HepG2 (cell line): ENCODE data around the gene GABRG3. TPM values are rescaled to one million over a fixed set of nuclear protein-coding genes. Genes with fewer than 3 reads are reported as not detected.

Experiments
- ATAC-seq: fragments of 200-7000 bp; cut with Tn5 transposase; 3 replicates; pipeline ENCODE4 v1.9.1; 2020; ENCODE audit warnings: mild to moderate bottlenecking, moderate library complexity
- BruUV-seq: library from RNA; stranded (reverse); fragments of 400-500 nt; replicated peaks from 2 replicates; lab custom pipeline; 2021; lab: Mats Ljungman, UMichigan
- CTCF ChIA-PET: fragments of 300-600 bp; formaldehyde crosslinking; extraction: SDS; loops from one replicate; lab custom pipeline; 2021; ENCODE audit warnings: low total read pairs, inconsistent platforms, low intra/inter-chr PET ratio; lab: Yijun Ruan, JAX
- POLR2A ChIA-PET: fragments of 350-600 bp; sonication (Branson Sonifier 250); formaldehyde crosslinking; loops from one replicate; lab custom pipeline; 2020; ENCODE audit warnings: antibody characterized with exemption, inconsistent platforms; lab: Yijun Ruan, JAX
- DNase-seq: peaks from one replicate; pipeline ENCODE4 v3.0.0-alpha.2; 2015; ENCODE audit warnings: low spot score
- FAIRE-seq: peaks from 3 replicates; lab custom pipeline; 2011; peaks lifted over from hg19 to GRCh38; lab: Jason Lieb, UNC
- H2AFZ ChIP-seq: one replicate; pipeline ENCODE4 v1.6.1; 2011; ENCODE audit warnings: low read length, inconsistent platforms
- H3K27ac ChIP-seq: fragments of 300-600 bp; 3 replicates; pipeline ENCODE4 v1.8.0; 2011; ENCODE audit warnings: mixed run types, mild to moderate bottlenecking, mixed read lengths, low read length, inconsistent platforms; ENCODE audit not compliant: insufficient read depth; ENCODE audit errors: extremely low read length
- H3K27me3 ChIP-seq, 2 experiments: fragments of 200-600 bp in 1 of 2; 2 replicates in 1 of 2; 3 replicates in 1 of 2; pipeline versions ENCODE4 v1.6.0 to v1.8.0; 2011; ENCODE audit warnings: low read length in 2 of 2, mild to moderate bottlenecking in 2 of 2, moderate library complexity in 2 of 2, inconsistent platforms in 1 of 2; ENCODE audit not compliant: insufficient read depth in 2 of 2, control insufficient read depth in 1 of 2
- H3K36me3 ChIP-seq, 2 experiments: fragments of 200-600 bp in 1 of 2; replicated peaks in 1 of 2; 2 replicates in 1 of 2; 3 replicates in 1 of 2; pipeline versions ENCODE4 v1.5.1 to v1.8.0; 2011; ENCODE audit warnings: low read length in 2 of 2, inconsistent platforms in 1 of 2; ENCODE audit not compliant: insufficient read depth in 2 of 2, control insufficient read depth in 1 of 2
- H3K4me1 ChIP-seq: 2 replicates; pipeline ENCODE4 v1.5.1; 2012; ENCODE audit warnings: low read length, inconsistent platforms; ENCODE audit not compliant: insufficient read depth
- H3K4me2 ChIP-seq: 2 replicates; pipeline ENCODE4 v1.6.0; 2011; ENCODE audit warnings: low read depth, low read length, inconsistent platforms
- H3K4me3 ChIP-seq, 3 experiments: fragments of 200-600 bp in 1 of 3; sonication (generic), shearing (Covaris generic) in 1 of 3; replicated peaks in 1 of 3; 2 replicates each; pipeline ENCODE4 v1.5.1; 2011 to 2016; ENCODE audit warnings: low read length in 3 of 3, inconsistent platforms in 2 of 3, low read depth in 2 of 3, mild to moderate bottlenecking in 2 of 3, control low read depth in 1 of 3, mixed read lengths in 1 of 3; ENCODE audit not compliant: insufficient read depth in 1 of 3
- H3K79me2 ChIP-seq: one replicate; pipeline ENCODE4 v1.6.1; 2011; ENCODE audit warnings: low read length, inconsistent platforms; ENCODE audit not compliant: insufficient read depth
- H3K9ac ChIP-seq: 2 replicates; pipeline ENCODE4 v1.6.0; 2011; ENCODE audit warnings: mild to moderate bottlenecking, low read depth, low read length, inconsistent platforms; ENCODE audit not compliant: insufficient read depth
- H3K9me3 ChIP-seq: 2 replicates; pipeline ENCODE4 v1.5.1; 2012; ENCODE audit warnings: mild to moderate bottlenecking, low read length
- H4K20me1 ChIP-seq: 2 replicates; pipeline ENCODE4 v1.6.0; 2011; ENCODE audit warnings: inconsistent platforms, mild to moderate bottlenecking, low read length, moderate library complexity; ENCODE audit not compliant: insufficient read depth
- SAFB2 ChIP-seq: sonication (generic); formaldehyde crosslinking; IDR thresholded peaks from 2 replicates; pipeline ENCODE4 v1.5.1; 2020; ENCODE audit warnings: missing genetic modification reagents, low read depth, mild to moderate bottlenecking, borderline replicate concordance
- SALL1 ChIP-seq: sonication (generic); formaldehyde crosslinking; IDR thresholded peaks from 2 replicates; pipeline ENCODE4 v1.8.0; 2022; ENCODE audit warnings: mild to moderate bottlenecking, missing genetic modification reagents
- ZBTB42 ChIP-seq: sonication (generic); formaldehyde crosslinking; IDR thresholded peaks from 2 replicates; pipeline ENCODE4 v1.5.0; 2020; ENCODE audit warnings: mild to moderate bottlenecking, missing genetic modification reagents
- ZNF792 ChIP-seq: IDR thresholded peaks from 2 replicates; pipeline ENCODE4 v1.6.1; 2016
- WGBS: methylation state at CpG from one replicate; pipeline ENCODE4 v1.1.6; 2017; ENCODE audit warnings: low lambda C conversion rate; 5-methylcytosine and 5-hydroxymethylcytosine counted together
- in situ Hi-C: cut with HindIII; loops from 2 replicates; pipeline ENCODE4 v1.10.0; 2017; ENCODE audit warnings: low pct_unique_long_range_greater_than_20kb; ENCODE audit not compliant: extremely low pct_ligation_motif_present
- intact Hi-C: fragments of 100-400 bp; cut with micrococcal nuclease; formaldehyde crosslinking; loops from one replicate; pipeline ENCODE4 v1.10.0; 2022; ENCODE audit not compliant: unreplicated experiment
- polyA plus RNA-seq, 8 experiments: library from polyadenylated mRNA; depleted of rRNA in 3 of 8; stranded (reverse) in 7 of 8; unstranded in 1 of 8; fragments of >200 nt; fragmentation: Illumina TruSeq in 4 of 8; extraction: Trizol in 4 of 8; gene quantifications; 2 replicates each; pipeline versions ENCODE4 v1.2.1 to v1.2.3, GENCODE V29; 2011 to 2016; ENCODE audit warnings: low read depth in 4 of 8, missing spikeins in 1 of 8, mixed read lengths in 1 of 8; ENCODE audit not compliant: insufficient read depth in 1 of 8
- total RNA-seq, 5 experiments: library from RNA; depleted of rRNA; stranded (reverse); fragments of >200 nt; fragmentation: Illumina TruSeq; extraction: Trizol; gene quantifications; 2 replicates each; pipeline ENCODE4 v1.2.3, GENCODE V29; 2016; ENCODE audit warnings: low read depth in 1 of 5
- TF ChIP-seq, protein P1 (sequence below): sonication (generic); formaldehyde crosslinking; IDR thresholded peaks from 2 replicates; pipeline ENCODE4 v1.9.0; 2021; ENCODE audit warnings: missing genetic modification reagents, borderline replicate concordance
- TF ChIP-seq, protein P2 (sequence below): sonication (generic); formaldehyde crosslinking; conservative IDR thresholded peaks from 2 replicates; pipeline ENCODE4 v1.4.0; 2020; ENCODE audit warnings: missing genetic modification reagents
- TF ChIP-seq, protein P3 (sequence below): sonication (generic); formaldehyde crosslinking; IDR thresholded peaks from 2 replicates; pipeline ENCODE4 v1.4.0; 2020; ENCODE audit warnings: mild to moderate bottlenecking, missing genetic modification reagents

Gene GABRG3
- total and polyA plus RNA-seq, 2 of the 13 experiments (the other 11 are each of a cell fraction or from before 2014, with no cell fraction given), result not detected

DNA sequence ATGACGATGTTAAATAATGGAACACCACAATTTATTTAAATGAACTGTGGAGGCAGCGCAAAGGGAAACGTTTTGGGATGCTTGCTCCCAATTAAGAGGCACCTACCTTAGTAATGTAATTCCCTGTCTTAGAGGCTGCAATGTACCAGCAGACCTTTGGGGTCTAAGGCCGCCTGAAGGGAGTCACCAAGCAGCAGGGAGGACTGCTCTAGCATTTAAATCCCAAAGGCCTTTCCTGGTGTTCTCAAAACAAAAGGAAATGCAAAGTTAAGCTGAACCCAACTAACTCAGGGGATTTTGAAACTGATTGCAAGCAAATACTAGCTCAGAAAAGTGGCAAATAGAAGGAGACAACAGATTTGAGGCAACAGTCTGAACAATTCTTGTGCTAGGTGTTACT lies 510.8 kb downstream of the GABRG3 start:
- TF ChIP-seq, protein P1, sequence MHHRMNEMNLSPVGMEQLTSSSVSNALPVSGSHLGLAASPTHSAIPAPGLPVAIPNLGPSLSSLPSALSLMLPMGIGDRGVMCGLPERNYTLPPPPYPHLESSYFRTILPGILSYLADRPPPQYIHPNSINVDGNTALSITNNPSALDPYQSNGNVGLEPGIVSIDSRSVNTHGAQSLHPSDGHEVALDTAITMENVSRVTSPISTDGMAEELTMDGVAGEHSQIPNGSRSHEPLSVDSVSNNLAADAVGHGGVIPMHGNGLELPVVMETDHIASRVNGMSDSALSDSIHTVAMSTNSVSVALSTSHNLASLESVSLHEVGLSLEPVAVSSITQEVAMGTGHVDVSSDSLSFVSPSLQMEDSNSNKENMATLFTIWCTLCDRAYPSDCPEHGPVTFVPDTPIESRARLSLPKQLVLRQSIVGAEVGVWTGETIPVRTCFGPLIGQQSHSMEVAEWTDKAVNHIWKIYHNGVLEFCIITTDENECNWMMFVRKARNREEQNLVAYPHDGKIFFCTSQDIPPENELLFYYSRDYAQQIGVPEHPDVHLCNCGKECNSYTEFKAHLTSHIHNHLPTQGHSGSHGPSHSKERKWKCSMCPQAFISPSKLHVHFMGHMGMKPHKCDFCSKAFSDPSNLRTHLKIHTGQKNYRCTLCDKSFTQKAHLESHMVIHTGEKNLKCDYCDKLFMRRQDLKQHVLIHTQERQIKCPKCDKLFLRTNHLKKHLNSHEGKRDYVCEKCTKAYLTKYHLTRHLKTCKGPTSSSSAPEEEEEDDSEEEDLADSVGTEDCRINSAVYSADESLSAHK (CRISPR knock-in tag), result no peak
- TF ChIP-seq, protein P2, sequence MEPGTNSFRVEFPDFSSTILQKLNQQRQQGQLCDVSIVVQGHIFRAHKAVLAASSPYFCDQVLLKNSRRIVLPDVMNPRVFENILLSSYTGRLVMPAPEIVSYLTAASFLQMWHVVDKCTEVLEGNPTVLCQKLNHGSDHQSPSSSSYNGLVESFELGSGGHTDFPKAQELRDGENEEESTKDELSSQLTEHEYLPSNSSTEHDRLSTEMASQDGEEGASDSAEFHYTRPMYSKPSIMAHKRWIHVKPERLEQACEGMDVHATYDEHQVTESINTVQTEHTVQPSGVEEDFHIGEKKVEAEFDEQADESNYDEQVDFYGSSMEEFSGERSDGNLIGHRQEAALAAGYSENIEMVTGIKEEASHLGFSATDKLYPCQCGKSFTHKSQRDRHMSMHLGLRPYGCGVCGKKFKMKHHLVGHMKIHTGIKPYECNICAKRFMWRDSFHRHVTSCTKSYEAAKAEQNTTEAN (CRISPR knock-in tag), result no peak
- TF ChIP-seq SALL1 (no peak), ZNF792 (CRISPR knock-in tag) (no peak), SAFB2 (CRISPR knock-in tag) (no peak), ZBTB42 (CRISPR knock-in tag) (no peak)
- TF ChIP-seq, protein P3, sequence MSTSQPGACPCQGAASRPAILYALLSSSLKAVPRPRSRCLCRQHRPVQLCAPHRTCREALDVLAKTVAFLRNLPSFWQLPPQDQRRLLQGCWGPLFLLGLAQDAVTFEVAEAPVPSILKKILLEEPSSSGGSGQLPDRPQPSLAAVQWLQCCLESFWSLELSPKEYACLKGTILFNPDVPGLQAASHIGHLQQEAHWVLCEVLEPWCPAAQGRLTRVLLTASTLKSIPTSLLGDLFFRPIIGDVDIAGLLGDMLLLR, result no peak
- CTCF ChIA-PET, result no interaction called here
- DNase-seq, result no peak
- in situ Hi-C loops (no loop called here), intact Hi-C loops (no loop called here)
- H4K20me1 ChIP-seq, result no peaks in the 10 kb centered on the region
- no peaks in the 10 kb centered on the region for H3K36me3 ChIP-seq
- no peak overlapping the region for H3K4me3 ChIP-seq
- no peak overlapping the region for H3K9ac ChIP-seq
- ATAC-seq, result no peak
- no peaks in the 10 kb centered on the region for H3K4me1 ChIP-seq
- no TSS peak for BruUV-seq
- H3K27me3 ChIP-seq, result no peaks in the 10 kb centered on the region
- H3K4me2 ChIP-seq, result no peak overlapping the region
- H3K9me3 ChIP-seq, result peaks cover 68% of the 10 kb centered on the region
- no peaks in the 10 kb centered on the region for H3K79me2 ChIP-seq
- H2AFZ ChIP-seq, result no peak overlapping the region
- WGBS, result 1% methylated on average over 4 of the region's 4 CpGs
- H3K27ac ChIP-seq, result no peak overlapping the region
- POLR2A ChIA-PET, result no interaction called here
- FAIRE-seq, result no peak
